AG09319 (cell line): ENCODE measurements around the gene SLC37A1.

Source experiments
- DNase-seq: peaks from one replicate; pipeline ENCODE4 v3.0.0-alpha.2; 2010; ENCODE audit warnings: low read depth; ENCODE audit errors: extremely low read depth
- TF ChIP-seq, protein P1 (sequence below): IDR thresholded peaks from 2 replicates; pipeline ENCODE4 v1.5.1; 2011; ENCODE audit warnings: low read depth, mild to moderate bottlenecking, inconsistent platforms, low read length, moderate library complexity

Gene SLC37A1

DNA sequence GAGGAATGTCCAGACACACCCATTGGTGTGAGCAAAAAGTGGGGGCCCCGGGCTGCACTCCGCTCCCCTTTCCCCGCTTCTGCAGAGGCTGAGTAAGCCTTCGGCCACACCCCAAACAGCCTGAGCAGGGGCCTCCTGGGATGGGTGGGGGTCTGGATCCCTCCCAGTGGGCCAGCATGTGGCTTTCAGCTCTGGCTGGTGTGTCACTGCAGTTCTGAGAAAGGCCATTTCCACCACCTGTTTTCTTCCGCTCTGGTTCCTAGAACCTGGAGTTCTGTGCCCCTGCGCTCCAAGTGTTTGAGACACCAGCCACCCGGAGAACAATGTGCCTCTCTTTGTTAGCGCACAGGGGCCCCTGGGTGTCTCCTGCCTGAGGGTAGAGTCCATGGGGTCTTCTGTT lies 30.9 kb downstream of the SLC37A1 start:
- TF ChIP-seq, protein P1, sequence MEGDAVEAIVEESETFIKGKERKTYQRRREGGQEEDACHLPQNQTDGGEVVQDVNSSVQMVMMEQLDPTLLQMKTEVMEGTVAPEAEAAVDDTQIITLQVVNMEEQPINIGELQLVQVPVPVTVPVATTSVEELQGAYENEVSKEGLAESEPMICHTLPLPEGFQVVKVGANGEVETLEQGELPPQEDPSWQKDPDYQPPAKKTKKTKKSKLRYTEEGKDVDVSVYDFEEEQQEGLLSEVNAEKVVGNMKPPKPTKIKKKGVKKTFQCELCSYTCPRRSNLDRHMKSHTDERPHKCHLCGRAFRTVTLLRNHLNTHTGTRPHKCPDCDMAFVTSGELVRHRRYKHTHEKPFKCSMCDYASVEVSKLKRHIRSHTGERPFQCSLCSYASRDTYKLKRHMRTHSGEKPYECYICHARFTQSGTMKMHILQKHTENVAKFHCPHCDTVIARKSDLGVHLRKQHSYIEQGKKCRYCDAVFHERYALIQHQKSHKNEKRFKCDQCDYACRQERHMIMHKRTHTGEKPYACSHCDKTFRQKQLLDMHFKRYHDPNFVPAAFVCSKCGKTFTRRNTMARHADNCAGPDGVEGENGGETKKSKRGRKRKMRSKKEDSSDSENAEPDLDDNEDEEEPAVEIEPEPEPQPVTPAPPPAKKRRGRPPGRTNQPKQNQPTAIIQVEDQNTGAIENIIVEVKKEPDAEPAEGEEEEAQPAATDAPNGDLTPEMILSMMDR, result no peak
- DNase-seq, result no peak

DNA sequence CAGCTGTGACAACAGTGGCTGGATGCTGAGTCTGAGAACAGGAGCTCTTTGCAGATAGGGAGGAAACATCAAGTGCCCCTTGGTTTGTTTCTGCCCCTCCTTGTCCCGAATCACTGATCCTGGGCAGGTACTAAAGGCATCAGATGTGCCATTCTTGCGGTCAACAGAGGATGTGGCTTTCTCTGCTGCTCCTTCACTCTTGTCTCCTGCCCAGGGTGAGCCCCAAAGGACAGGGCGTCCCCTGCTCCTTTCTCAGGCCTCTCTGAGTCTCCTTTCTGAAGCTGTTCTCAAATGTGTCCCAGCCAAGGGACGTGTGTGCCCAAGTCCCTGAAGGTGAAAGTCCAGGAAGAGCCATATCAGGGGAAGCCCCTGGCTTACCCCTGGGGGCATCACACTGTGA lies 31.7 kb downstream of the SLC37A1 start:
- DNase-seq, result no peak
- TF ChIP-seq, protein P1, result no peak

DNA sequence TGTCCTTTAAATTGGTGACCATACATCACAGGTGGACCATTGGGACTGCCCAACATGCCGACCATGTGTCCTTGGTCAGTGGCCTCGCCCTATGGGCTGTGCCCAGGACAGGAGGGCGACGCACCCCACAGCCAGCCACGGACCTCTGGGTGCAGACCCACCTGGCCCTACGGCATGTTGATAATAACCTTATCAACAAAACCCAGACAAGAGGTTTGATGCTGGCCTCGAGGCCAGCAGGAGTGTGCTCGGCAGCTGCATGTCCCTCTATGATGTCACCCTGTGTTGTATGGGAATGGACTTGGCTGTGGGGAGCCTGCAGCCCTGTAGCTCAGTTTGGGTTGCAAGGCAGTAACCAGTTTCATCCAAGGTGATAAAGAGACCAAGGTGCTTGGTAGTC lies 32.1 kb downstream of the SLC37A1 start:
- no peak for DNase-seq
- TF ChIP-seq, protein P1, result no peak

DNA sequence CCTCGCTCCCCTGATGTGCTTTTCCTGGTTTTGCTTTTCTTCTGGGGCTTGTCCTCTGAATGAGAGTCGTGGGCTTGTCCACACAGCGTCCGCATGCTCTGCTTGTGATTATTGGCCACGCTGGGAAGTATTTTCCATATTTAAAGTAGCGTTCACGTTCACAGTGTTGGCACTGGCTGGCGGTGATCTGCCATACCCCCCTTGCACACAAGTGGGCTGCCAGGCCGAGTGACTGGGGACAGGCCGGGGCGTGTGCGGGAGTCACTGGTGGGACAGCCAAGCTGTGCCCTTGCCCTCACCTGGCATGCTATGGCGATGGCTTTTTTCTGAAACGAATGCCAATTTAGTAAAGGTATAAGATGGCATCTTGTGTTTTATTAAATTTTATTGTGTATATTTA lies 32.8 kb downstream of the SLC37A1 start:
- TF ChIP-seq, protein P1, result no peak
- DNase-seq, result no peak

DNA sequence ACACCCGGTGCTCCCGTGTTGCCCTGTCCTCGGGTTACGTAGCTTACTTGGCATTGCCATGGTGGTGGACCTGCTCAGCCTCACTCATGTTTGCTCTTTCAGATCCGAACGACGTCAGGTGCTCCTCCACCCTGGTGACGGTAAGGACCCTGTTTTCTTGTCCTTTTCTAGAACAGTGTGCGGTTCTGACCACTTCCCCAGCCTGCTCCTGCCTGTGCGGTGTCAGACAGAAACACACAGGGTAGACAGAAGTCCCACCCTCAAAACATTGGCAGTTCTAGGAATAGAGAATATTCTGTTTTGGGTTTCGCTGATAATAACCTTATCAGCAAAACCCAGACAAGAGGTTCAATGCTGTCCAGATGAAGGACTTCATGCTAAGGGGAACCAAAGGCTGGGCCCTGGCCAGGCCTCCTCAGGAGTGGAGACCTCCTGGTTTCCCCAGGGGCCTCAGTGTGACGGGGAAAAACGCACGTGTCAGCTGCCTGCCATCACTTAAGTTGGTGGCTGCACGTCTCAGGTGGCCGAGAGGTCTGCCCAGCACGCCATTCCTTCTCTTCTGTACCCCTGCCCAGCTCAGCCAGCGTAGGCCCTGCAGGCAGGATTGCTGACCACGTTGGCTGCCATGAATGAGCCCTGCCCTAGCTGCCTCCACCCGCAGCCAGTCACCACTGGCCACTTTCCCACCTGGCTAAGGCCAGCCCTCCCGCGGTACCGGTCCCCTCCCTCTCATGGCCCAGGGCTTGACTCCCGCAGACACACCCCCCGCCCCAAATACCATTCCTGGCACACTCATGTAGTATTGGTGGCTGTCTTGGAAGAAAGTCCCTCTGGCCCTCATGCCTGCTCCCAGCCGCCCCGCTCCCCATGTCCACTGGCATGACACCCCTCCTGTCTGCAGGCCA lies 33.6 kb downstream of the SLC37A1 start:
- TF ChIP-seq, protein P1, result no peak
- DNase-seq, result no peak

DNA sequence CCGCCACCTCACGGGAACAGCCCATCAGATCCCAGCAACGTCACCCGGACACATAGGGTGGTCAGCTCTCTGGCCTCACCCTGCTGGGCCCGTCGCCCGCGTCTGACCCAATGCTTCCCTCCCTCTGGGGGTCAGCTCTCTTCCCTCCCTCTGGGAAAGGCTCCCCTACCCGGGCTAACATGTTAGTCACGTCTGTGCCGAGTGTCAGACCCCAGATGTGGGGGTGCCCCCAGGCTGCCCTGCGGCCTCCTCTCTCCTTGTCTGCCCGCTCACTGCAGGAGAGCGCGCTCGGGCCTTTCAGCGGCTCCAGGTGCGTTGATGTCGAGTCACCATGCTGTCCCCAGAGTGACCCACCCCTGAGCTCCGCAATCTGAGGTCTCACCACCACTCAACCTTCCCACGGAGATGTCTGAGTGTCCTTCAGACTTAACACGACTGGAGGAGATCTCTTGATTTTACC lies 34.3 kb downstream of the SLC37A1 start:
- TF ChIP-seq, protein P1, result no peak
- no peak for DNase-seq

DNA sequence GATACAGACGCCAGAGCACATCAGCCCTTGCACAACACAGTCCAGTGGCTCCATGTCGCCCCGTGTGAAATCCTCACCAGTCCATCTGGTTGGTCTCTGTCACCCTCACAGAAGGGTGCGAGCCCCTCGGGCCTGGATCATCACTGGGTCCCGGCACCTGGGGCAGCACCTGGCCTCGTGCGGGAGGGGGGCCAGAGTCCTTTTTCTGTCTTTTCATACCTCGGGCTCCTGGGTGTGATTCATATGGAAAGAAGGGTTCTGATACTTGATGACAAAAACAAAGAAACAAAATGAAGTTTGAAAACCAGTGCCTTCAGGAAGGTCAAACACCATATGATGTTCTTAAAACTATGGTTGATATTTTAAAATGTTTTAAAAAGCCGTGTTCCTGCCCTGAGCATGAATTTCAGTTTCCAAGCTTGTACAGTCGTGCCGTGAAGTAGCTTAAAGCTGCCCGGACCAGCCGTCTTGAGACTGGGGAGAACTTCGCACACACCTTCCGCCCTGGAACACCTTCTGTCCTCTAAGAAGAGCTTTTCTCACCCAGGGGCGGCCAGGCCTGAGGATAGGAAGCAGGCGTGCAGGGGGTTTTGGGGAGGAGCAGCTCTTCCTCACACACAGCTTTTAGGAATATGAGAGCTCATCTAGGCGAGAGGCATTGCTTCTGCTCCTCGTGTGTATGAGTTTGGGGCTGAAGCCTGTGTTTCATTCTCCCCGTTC lies 35.2 kb downstream of the SLC37A1 start:
- no peak for DNase-seq
- TF ChIP-seq, protein P1, result no peak
